Measurements from ENCODE around the gene STK4. TPM values are rescaled to one million over a fixed set of nuclear protein-coding genes. Genes with fewer than 3 reads are reported as not detected.

The STK4 gene
- total RNA-seq, 2 donors from 2014 or later, result 271 to 280 TPM

- ATAC-seq, result no peak
- Mint-ChIP-seq H3K4me3 (peak overlapping the region; percentile 100), H3K36me3 (ENCODE audit: low read depth) (peaks cover 3% of the 10 kb centered on the region), H3K4me1 (peaks cover 40% of the 10 kb centered on the region), H3K27me3 (no peaks in the 10 kb centered on the region), H3K27ac (peak overlapping the region; percentile 95)
- no peak for DNase-seq
- H3K9me3 ChIP-seq (ENCODE audit: control insufficient read depth, low read length, poor library complexity, severe bottlenecking), result no peaks in the 10 kb centered on the region
Measured at GRCh38 chr20:44959082-44959637, 7.2 kb upstream of the STK4 start.

- H3K27ac Mint-ChIP-seq, result peak overlapping the region; percentile 95
- H3K27me3 Mint-ChIP-seq, result no peaks in the 10 kb centered on the region
- peak; percentile 25 to 38 (median 36) for DNase-seq
- H3K9me3 ChIP-seq (ENCODE audit: control insufficient read depth, low read length, poor library complexity, severe bottlenecking), result no peaks in the 10 kb centered on the region
- peaks cover 3% of the 10 kb centered on the region for H3K36me3 Mint-ChIP-seq (ENCODE audit: low read depth)
- peak; percentile 76 for ATAC-seq
- peak overlapping the region; percentile 100 for H3K4me3 Mint-ChIP-seq
- peaks cover 40% of the 10 kb centered on the region for H3K4me1 Mint-ChIP-seq
Measured at GRCh38 chr20:44959638-44960102, 6.6 kb upstream of the STK4 start.

GRCh38 chr20:44960103-44960852 lies 6.0 kb upstream of the STK4 start, which contains the start of gene TOMM34:
TSS of gene TOMM34 (minus strand) at chr20:44960397. CDS start at chr20:44960333, 64 bp downstream.
- H3K4me1 Mint-ChIP-seq, result peaks cover 40% of the 10 kb centered on the region
- H3K4me3 Mint-ChIP-seq, result peak within 1 kb of the TSS; percentile 100
- peak within 1 kb of the TSS; percentile 95 for H3K27ac Mint-ChIP-seq
- DNase-seq (peak; percentile 93 to 96 (median 93)), ATAC-seq (peak; percentile 96)
- peaks cover 3% of the 10 kb centered on the region for H3K36me3 Mint-ChIP-seq (ENCODE audit: low read depth)
- no peaks in the 10 kb centered on the region for H3K9me3 ChIP-seq (ENCODE audit: control insufficient read depth, low read length, poor library complexity, severe bottlenecking)
- H3K27me3 Mint-ChIP-seq, result no peaks in the 10 kb centered on the region

GRCh38 chr20:44961011-44961869 lies 5.1 kb upstream of the STK4 start:
- H3K9me3 ChIP-seq (ENCODE audit: control insufficient read depth, low read length, poor library complexity, severe bottlenecking), result no peaks in the 10 kb centered on the region
- no peaks in the 10 kb centered on the region for H3K27me3 Mint-ChIP-seq
- peak overlapping the region; percentile 100 for H3K4me3 Mint-ChIP-seq
- ATAC-seq, result no peak
- H3K4me1 Mint-ChIP-seq, result peaks cover 44% of the 10 kb centered on the region
- H3K27ac Mint-ChIP-seq, result peak overlapping the region; percentile 95
- no peak for DNase-seq
- peaks cover 4% of the 10 kb centered on the region for H3K36me3 Mint-ChIP-seq (ENCODE audit: low read depth)

GRCh38 chr20:44961870-44962267 lies 4.4 kb upstream of the STK4 start:
- Mint-ChIP-seq H3K27me3 (no peaks in the 10 kb centered on the region), H3K27ac (no peak overlapping the region), H3K36me3 (ENCODE audit: low read depth) (peaks cover 11% of the 10 kb centered on the region), H3K4me1 (peaks cover 47% of the 10 kb centered on the region), H3K4me3 (peak overlapping the region; percentile 19)
- H3K9me3 ChIP-seq (ENCODE audit: control insufficient read depth, low read length, poor library complexity, severe bottlenecking), result no peaks in the 10 kb centered on the region
- ATAC-seq (no peak), DNase-seq (no peak)

GRCh38 chr20:44962483-44962882 lies 3.8 kb upstream of the STK4 start:
- H3K27ac Mint-ChIP-seq, result no peak overlapping the region
- ATAC-seq (no peak), DNase-seq (no peak)
- peaks cover 49% of the 10 kb centered on the region for H3K4me1 Mint-ChIP-seq
- no peaks in the 10 kb centered on the region for H3K9me3 ChIP-seq (ENCODE audit: control insufficient read depth, low read length, poor library complexity, severe bottlenecking)
- H3K4me3 Mint-ChIP-seq, result no peak overlapping the region
- peaks cover 14% of the 10 kb centered on the region for H3K36me3 Mint-ChIP-seq (ENCODE audit: low read depth)
- no peaks in the 10 kb centered on the region for H3K27me3 Mint-ChIP-seq

GRCh38 chr20:44963325-44964215 lies 2.7 kb upstream of the STK4 start:
- H3K9me3 ChIP-seq (ENCODE audit: control insufficient read depth, low read length, poor library complexity, severe bottlenecking), result no peaks in the 10 kb centered on the region
- Mint-ChIP-seq H3K4me1 (peaks cover 47% of the 10 kb centered on the region), H3K27me3 (no peaks in the 10 kb centered on the region), H3K27ac (no peak overlapping the region), H3K4me3 (no peak overlapping the region), H3K36me3 (ENCODE audit: low read depth) (peaks cover 21% of the 10 kb centered on the region)
- DNase-seq, result no peak
- ATAC-seq, result no peak

- peak overlapping the region; percentile 98 for H3K27ac Mint-ChIP-seq
- H3K36me3 Mint-ChIP-seq (ENCODE audit: low read depth), result peaks cover 18% of the 10 kb centered on the region
- H3K27me3 Mint-ChIP-seq, result no peaks in the 10 kb centered on the region
- peaks cover 50% of the 10 kb centered on the region for H3K4me1 Mint-ChIP-seq
- no peak for DNase-seq
- no peaks in the 10 kb centered on the region for H3K9me3 ChIP-seq (ENCODE audit: control insufficient read depth, low read length, poor library complexity, severe bottlenecking)
- no peak for ATAC-seq
- peak overlapping the region; percentile 99 for H3K4me3 Mint-ChIP-seq
Measured at GRCh38 chr20:44965651-44966029, 672 bp upstream of the STK4 start.

- Mint-ChIP-seq H3K4me3 (peak overlapping the region; percentile 99), H3K27ac (peak overlapping the region; percentile 98), H3K4me1 (peaks cover 56% of the 10 kb centered on the region), H3K27me3 (no peaks in the 10 kb centered on the region), H3K36me3 (ENCODE audit: low read depth) (peaks cover 18% of the 10 kb centered on the region)
- no peaks in the 10 kb centered on the region for H3K9me3 ChIP-seq (ENCODE audit: control insufficient read depth, low read length, poor library complexity, severe bottlenecking)
- ATAC-seq (peak; percentile 43), DNase-seq (no peak)
Measured at GRCh38 chr20:44967207-44967807, 995 bp downstream of the STK4 start.

GRCh38 chr20:44969300-44969894 lies 3.1 kb downstream of the STK4 start:
- Mint-ChIP-seq H3K4me1 (peaks cover 64% of the 10 kb centered on the region), H3K27me3 (no peaks in the 10 kb centered on the region), H3K4me3 (peak overlapping the region; percentile 99), H3K27ac (peak overlapping the region; percentile 98), H3K36me3 (ENCODE audit: low read depth) (peaks cover 20% of the 10 kb centered on the region)
- peak; percentile 26 for ATAC-seq
- no peaks in the 10 kb centered on the region for H3K9me3 ChIP-seq (ENCODE audit: control insufficient read depth, low read length, poor library complexity, severe bottlenecking)
- no peak for DNase-seq

- H3K4me3 Mint-ChIP-seq, result peak overlapping the region; percentile 99
- peaks cover 26% of the 10 kb centered on the region for H3K36me3 Mint-ChIP-seq (ENCODE audit: low read depth)
- H3K9me3 ChIP-seq (ENCODE audit: control insufficient read depth, low read length, poor library complexity, severe bottlenecking), result no peaks in the 10 kb centered on the region
- peaks cover 69% of the 10 kb centered on the region for H3K4me1 Mint-ChIP-seq
- DNase-seq (no peak), ATAC-seq (peak; percentile 20)
- peak overlapping the region; percentile 98 for H3K27ac Mint-ChIP-seq
- H3K27me3 Mint-ChIP-seq, result no peaks in the 10 kb centered on the region
Measured at GRCh38 chr20:44970243-44970757, 4.0 kb downstream of the STK4 start.

Measured in T-helper 17 cell (primary cell).